NCI-H748 (cell line): Measurements from ENCODE around the gene PHRF1.
"Not testable (repeated sequence)": the region's sequence is repeated elsewhere in the genome, so short reads cannot be mapped to it uniquely, and the experiment has no call there.

Experiments used
- DNase-seq: peaks from one replicate; lab custom pipeline; 2025; ENCODE audit not compliant: unreplicated experiment; lab: John Stamatoyannopoulos, UW

PHRF1 gene

DNA sequence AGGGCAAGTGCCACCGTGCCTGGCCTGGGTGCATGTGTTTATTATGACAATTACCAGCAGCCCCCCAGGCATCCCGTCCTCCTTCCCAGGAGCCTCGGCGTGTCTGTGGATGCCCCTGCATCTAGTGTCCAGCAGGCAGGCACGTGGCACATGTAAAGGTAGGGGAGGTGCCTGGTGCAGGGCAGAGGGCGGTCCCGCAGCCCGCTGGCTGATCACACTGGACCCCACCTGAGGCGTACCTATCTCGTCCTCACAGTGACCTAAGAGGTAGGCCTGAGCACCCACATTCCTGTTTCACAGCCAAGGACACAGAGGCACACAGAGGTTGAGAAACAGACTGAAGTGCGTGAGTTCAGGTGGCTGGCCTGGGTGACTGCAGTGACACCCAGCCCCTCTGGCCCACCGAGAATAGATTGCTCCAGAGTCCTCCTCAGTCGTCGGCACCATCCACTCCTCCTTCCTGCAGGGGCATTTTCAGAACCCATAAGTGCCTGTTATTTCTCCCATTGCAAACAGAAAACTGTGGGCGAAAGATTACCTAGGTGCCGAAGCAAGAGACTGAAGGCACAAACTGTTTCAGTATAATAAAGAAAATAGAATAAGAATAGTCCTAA lies 3.0 kb upstream of the PHRF1 start:
- no peak for DNase-seq

DNA sequence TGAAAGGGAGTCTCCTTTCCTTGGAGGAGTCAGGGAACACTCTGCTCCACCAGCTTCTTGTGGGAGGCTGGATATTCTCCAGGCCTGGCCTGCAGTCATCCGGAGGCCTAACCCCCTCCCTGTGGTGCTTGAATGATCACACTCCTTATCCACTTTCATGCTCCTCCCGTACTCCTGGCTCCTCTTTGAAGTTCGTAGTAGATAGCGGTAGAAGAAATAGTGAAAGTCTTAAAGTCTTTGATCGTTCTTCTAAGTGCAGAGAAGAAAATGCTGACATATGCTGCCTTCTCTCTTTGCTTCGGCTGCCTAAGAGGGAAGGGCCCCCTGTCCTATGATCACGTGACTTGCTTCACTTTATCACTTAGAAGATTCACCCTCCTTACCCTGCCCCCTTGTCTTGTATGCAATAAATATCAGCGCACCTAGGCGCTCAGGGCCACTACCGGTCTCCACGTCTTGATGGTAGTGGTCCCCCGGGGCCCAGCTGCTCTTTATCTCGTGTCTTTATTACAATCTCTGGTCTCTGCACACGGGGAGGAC lies 2.2 kb upstream of the PHRF1 start:
- DNase-seq, result not testable (repeated sequence)

DNA sequence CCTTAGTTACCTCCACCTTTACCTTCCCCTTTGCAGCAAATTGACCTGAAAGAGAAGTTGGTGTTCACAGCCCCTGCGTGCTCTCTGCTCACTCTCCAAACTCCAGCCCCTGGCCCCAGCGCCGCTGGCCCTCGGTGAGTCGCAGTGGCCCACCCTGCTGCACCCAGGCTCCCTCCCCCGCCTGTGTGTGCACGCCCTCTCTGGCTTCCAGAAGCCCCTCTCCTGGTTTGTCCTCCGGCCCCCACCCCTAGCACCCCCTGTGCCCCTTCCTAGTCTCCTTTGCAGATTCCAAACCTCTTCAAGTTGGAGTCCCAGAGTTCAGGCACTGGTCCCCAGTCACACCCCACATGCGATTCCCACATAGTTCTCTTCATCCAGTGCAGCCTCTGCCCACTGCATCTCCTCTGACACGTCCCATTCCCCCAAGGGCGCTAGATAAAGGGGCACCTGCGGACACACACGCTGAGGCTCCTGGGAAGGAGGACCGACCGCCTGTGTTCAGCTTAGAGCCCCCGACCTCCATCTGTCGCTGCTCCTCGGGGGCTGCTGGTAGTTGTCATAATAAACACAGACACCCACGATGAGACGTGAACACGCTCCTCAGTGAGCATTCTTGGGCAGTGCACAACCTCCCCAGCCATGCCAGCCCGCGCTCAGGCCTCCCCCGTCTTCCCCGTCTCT lies 1.5 kb upstream of the PHRF1 start:
- DNase-seq, result peak; percentile 56

DNA sequence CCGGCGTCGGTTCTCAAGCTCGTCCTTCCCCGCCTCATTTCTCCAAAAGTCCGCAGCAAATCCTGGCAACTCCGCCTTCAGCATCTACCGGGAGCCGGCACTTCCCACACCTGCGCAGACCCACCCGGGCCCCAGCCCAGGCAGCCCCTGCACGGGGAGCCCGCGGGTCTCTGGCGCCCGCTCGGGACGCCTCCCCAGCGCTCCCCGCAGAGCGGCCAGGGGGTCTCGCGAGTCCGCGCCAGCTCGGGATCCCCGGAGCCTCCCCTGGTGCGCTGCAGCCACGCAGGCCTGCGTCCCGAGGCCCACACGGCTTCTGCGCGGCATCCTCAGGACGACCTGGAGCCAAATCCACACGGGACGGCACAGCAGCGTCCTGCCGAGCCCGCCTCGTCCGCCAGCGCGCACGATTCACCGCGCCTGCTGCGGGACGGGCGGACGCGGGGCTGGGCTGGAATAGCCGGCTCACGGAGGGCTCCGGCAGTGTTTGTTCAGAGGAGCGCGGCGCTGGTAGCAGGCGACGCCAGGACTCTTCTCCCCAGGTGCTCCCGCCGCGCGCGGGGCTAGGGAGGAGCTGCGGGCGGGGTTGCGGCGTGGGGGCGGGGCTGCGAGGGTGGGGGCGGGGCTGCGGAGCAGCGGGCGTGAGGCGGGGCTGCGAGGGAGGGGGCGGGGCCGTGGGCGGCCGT lies 816 bp upstream of the PHRF1 start:
- DNase-seq, result peak; percentile 84

DNA sequence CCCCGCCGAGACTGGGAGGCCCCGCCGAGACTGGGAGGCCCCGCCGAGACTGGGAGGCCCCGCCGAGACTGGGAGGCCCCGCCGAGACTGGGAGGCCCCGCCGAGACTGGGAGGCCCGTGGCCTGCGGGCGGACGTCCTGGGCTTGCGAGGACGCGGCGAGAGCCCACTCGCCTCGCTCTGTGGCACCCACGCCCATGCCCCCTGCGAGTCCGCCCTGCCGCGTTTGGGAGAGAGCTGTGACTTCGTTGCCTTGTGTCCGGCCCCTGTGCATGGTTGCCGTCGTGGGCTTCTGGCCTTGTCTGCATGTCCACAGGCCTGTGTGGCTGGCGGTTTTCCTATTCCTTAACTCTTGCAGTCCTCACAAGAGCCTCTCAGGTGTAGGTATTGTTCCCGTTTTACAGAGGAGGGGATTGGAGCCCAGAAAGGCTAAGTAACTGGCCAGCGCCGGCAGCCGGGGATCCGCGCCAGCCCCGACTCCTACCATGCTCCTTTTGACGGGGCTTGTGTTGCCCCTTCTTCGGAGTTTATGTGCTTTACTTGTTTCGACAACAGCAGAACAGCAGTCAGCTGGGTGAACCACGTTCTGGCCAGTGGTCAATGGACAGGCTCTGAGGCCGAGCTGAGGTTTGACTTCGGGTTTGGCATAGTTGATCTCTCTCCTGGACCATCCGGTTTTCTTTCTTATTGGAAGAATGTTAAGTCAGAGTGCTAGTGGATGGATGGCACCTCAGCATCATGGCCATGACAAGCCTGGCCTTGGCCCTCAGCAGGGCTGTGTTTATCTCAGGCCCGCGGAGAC lies 741 bp downstream of the PHRF1 start:
- no peak for DNase-seq

DNA sequence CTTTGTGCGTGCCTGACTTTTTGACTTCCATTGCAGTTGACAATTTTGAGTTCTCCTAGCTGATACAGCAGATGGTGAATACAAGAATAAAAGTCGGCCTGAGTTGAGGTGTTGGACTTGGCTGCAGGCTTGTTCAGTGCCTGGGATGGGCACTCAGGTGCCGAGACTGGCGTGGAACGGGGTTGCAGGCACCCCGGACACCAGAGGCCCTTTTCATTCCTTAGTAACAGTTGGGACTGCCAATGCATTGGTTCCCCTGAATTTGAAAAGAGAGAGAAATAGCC lies 1.3 kb downstream of the PHRF1 start:
- DNase-seq, result no peak

DNA sequence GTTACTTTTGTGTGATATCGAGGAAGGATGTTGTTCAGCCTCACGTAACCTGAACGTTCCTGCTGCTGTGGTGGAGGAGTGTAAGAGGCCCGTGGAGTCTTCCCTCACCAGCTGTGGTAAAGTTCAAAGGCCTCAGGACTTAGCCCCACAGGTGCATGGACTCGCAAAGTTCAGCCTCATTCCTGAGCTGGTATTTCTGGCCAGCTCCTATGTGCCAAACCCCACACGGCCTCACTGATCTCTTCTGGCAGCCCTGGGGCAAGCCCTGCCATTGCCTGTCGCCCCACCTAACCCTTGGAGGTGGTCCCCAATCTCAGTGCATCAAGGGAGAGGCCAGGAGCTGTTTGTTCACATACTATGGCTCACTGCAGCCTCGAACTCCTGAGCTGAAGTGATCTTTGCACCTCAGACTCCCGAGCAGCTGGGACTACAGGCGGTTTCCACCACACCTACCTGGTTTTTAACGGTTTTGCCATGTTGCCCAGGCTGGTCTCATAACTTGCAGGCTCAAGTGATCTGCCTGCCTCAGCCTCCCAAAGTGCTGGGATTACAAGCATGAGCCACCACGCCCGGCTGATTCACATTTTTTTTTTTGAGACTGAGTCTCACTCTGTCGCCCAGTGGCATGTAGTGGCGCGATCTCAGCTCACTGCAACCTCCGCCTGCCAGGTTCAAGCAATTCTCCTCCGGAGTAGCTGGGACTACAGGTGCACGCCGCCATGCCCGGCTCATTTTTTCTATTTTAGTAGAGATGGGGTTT lies 2.2 kb downstream of the PHRF1 start:
- no peak for DNase-seq

DNA sequence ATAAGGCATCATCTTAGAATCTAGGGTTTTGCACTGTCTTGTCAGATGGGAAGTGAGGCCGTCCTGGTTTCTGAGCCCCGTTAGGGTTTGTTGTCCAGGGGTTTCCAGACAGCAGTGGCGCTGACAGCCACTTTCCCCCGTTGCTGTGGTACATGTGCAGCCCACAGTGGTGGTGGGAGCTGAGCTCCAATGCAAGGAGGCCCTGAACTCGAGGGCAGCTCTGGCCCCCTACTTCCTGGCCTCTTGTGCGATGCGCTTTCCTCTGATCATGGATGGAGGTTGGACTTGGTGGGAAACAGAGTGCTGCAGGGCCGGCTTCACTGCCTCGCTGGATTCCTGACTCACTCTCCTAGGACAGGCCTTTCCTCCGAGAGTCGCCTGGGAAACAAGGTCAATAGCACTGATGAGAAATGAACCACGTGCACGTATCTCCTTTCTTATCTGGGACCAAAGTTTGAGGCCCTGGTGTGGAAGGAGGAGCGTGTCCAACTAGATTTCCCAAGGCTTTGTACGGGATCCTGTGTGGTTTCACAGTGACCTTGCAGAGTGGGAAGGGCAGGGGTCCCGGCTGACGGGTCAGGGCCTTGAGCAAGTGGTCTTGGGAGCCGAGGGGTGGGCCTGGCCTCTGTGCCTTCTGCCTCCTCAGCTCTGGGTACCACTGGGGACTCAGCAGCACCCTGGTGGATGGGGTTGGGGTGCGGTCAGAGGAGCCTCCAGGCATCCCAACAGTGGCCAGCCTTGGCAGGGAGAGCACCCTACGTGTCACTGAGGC lies 3.7 kb downstream of the PHRF1 start:
- DNase-seq, result no peak

DNA sequence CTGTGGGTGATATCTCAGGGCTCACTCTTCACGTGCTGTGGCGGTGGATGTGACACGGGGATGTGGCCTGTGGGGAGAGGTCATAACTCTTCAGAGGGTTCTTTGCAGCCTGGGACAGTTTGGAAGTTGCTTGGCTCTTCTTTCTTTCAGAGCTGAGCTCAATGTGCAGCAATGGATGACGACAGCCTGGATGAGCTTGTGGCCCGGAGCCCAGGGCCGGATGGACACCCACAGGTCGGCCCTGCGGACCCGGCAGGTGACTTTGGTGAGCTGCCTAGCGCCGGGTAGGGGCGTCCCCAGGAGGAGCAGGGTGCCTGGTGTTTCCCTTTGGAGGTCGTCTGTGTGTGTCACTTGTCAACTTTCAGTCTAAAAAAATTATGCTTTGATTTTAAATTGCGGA lies 5.1 kb downstream of the PHRF1 start:
- DNase-seq, result no peak

DNA sequence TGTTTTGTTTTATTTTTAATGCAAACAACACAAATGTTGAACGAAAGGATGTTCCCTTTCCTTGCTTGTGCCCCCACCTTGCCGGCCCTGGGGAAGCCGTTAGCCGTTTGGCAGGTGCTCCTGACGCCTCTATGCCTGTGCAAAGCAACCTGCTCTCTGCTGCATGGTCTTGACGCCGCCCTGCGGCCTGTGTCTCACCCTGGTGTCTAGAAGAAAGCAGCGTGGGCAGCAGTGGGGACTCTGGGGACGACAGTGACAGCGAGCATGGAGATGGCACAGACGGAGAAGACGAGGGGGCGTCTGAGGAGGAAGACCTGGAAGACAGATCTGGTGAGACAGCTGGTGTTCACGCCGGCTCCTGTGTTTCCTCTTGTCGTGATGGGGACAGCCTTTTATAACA lies 5.5 kb downstream of the PHRF1 start:
- no peak for DNase-seq

DNA sequence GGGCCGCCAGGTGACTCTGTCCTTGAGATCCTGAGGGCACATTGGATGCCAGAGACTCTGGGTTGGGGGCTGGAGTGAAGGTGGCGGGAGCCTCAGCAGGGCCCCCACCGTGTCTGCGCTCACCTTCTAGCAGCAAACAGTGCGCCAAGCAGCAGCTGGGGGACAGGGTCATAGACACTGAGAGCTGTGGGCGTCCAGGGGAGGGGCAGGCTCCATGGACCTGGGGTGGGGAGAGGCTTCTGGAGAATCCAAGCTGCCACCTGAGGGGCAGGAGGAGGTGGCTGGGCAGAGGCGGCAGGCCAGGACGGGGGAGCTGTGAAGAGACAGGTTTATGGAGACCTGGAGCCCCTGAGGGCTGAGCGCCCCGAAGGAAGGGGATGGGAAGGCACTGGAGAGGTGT lies 8.0 kb downstream of the PHRF1 start:
- no peak for DNase-seq

DNA sequence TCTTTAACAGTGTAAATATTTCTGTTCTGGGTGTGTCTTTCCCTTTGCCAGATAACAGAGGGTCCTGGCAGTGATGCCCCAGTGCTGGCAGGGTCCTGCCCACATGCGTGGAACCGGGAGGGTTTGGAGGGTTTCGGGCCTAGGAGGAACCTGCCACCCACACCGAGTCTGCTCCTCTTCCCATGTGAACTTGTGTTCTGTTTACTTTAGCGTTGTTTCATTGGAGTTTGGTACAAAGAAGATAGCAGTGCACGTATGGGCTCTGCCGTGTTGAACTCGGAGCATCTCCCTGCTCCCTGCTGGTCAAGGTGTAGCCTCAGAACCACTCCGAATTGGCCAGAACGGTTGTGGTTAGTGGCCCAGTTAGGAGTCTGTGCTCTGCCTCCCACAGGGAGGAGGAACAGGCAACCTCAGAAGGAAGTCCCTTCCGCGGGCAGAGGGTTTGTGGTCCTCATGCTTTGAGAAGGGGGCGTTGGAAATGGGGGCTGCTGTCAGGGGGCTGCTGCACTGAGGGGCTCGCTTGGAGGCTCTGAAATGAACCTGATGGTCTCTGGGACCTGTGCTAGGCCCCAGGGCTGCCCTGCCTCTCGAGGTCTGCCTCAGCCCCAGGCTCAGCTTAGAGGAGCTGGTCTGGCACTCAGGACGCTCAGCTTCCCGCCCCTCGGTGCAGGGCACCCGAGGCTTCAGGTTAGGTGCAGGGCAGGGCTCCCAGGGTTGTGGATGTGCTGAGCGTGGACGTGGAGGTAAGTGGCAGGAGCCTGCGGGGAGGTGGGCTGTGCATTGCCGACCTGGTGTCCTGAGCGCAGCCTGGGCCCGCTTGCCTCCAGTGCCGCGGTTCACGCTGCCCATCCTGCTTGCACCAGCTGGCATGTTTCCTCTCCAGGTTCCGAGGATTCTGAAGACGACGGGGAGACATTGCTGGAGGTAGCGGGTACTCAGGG lies 10.4 kb downstream of the PHRF1 start:
- DNase-seq, result no peak

DNA sequence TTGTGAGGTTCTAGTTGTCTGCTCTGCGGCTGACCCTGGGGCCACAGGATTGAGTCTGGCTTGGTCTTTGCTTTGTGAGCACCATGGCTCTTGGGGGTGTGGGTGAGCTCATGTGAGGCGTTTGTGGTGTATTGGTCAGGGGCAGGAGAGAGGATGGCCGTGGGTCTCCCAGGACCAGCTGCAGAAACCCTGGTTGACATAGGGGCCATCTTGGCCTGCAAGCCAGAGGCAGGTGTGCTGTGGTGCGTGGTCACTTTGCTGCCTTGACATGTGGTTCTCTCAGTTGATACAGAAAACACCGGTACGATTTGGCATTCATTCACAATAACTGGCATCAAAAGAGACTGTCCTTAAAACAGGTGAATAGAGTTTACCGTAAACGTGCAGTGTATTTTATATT lies 11.3 kb downstream of the PHRF1 start:
- no peak for DNase-seq

DNA sequence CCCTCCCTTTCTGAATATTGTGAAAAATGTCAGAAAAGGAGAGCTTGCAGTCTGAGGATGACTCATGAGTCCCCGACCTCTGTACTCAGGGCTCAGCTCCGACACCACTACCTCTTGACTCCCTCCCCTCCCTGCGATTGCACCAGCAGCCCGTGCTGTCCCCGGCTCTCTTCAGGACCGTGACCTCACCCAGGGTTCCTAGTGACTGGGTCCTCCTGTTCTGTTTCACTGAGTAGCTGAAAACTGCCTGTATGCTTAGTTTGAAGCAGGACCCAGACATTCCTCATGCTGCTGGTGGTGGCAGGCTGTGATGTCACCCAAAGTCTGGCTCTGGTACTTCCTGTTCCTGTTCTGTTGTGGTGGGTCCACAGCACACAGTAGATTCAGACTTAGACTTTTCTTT lies 11.7 kb downstream of the PHRF1 start:
- DNase-seq, result no peak

DNA sequence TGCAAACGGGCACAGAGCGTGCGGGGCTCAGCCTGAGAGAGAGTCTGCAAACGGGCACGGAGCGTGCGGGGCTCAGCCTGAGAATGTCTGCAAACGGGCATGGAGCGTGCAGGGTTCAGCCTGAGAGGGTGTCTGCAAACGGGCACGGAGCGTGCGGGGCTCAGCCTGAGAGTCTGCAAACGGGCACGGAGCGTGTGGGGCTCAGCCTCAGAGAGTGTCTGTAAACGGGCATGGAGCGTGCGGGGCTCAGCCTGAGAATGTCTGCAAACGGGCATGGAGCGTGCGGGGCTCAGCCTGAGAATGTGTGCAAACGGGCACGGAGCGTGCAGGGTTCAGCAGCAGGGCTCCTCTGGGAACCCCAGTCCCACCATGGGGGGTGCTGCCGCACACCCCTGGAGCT lies 13.5 kb downstream of the PHRF1 start:
- DNase-seq, result no peak

DNA sequence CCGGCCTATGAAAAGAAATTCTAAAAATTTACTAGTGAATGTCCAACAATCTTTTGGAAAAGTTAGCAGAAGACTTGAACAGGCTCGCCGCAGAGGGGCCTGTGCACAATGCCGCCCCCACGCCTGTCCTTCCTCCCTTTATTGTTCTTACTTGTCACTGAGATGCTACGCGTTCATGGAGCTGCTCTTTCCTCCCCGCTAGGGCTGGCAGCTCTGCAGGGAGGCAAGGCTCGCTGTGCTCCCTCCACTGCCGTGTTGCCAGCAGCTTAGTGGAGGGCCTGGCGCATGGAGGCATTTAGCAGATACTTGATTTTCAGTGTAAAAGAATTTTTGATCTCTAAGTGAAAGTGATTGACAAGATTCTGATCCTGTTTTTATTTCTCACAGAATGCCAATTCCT lies 14.7 kb downstream of the PHRF1 start:
- no peak for DNase-seq

DNA sequence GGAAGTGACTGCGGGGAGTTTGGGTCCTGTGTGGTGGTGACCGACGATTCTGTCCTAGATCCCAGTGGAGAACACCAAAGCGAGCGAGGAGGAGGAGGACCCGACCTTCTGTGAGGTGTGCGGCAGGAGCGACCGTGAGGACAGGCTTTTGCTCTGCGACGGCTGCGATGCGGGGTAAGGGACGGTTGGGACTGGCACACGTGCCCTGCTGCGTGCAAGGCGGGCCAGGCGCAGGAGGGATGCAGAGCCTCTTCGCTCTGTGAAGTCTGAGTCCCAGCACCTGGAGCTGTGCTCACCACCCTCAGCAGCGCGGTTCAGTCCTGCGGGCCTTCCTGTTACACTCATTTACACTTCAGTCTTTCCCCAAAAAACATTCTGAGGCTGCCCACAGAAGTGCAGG lies 16.2 kb downstream of the PHRF1 start:
- DNase-seq, result no peak

DNA sequence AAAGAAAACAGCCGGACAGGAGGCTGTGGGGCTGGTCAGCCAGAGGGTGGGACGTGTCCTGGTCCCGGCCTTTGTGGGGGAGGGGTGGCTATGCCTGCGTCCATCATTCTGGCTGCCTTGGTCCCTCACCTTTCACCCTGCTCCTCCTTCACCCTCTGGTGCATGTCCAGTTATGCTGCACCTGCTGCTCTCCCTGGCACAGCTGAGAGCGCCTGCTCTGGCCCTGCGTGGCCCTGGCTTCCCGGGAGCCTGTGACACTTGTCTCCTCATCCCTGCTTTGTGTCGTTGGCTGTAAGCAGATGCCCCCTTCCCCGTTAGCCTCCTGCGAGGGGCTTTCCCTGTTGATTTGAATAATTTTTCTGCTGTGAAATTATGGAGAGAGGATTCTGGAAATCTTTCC lies 16.6 kb downstream of the PHRF1 start:
- DNase-seq, result no peak

DNA sequence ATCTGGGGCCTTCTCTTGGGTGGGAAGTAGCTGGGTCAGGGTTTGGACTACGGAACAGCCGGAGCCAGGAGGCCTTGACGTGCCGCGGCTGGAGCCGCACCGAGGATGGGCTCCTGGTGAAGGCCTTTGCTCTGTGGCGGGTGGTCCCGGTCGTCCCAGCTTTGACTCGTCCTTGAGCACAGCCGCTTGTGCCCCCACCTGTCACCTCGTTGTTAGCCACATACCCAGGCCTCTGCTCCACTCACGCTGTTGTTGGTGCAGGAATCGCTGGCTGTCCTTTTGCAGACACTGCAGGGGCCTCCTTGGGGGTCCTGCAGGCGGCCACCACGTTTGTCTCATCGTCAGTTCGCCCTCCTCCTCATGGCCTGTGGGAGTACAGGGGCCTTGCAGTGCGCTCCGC lies 17.1 kb downstream of the PHRF1 start:
- no peak for DNase-seq
